OCI-LY1 (cell line): Measurements from ENCODE around the gene SFTPA2.
"Not testable (repeated sequence)": the region's sequence is repeated elsewhere in the genome, so short reads cannot be mapped to it uniquely, and the experiment has no call there.

Source experiments
- H2AFZ ChIP-seq: fragments of 200-600 bp; sonication (generic), shearing (Covaris generic); 2 replicates; pipeline ENCODE4 v1.6.0; 2014; ENCODE audit warnings: antibody characterized with exemption, mild to moderate bottlenecking, low read length
- H3F3A ChIP-seq: fragments of 200-600 bp; sonication (generic), shearing (Covaris generic); 2 replicates; pipeline ENCODE4 v1.6.0; 2014; ENCODE audit warnings: mild to moderate bottlenecking, antibody characterized with exemption, low read length, moderate library complexity; ENCODE audit not compliant: insufficient read depth
- H3K27ac ChIP-seq: fragments of 200-600 bp; sonication (generic); 2 replicates; pipeline ENCODE4 v1.5.1; 2014; ENCODE audit warnings: low read length, mixed run types, mild to moderate bottlenecking, low read depth; ENCODE audit not compliant: poor library complexity, severe bottlenecking
- H3K27me3 ChIP-seq: fragments of 200-600 bp; sonication (generic); 2 replicates; pipeline ENCODE4 v1.6.0; 2014; ENCODE audit warnings: antibody characterized with exemption, mild to moderate bottlenecking, low read length, moderate library complexity; ENCODE audit not compliant: insufficient read depth
- H3K36me3 ChIP-seq: fragments of 200-600 bp; sonication (generic); 2 replicates; pipeline ENCODE4 v1.6.1; 2014; ENCODE audit warnings: mild to moderate bottlenecking, antibody characterized with exemption, low read length, moderate library complexity, mixed read lengths; ENCODE audit not compliant: insufficient read depth
- H3K4me1 ChIP-seq: fragments of 200-600 bp; sonication (generic); 2 replicates; pipeline ENCODE4 v1.5.1; 2014; ENCODE audit warnings: mild to moderate bottlenecking, low read length, moderate library complexity; ENCODE audit not compliant: insufficient read depth, severe bottlenecking
- H3K4me2 ChIP-seq: fragments of 200-600 bp; sonication (generic), shearing (Covaris generic); 2 replicates; pipeline ENCODE4 v1.6.1; 2014; ENCODE audit warnings: low read length
- H3K4me3 ChIP-seq: fragments of 200-600 bp; sonication (generic); 2 replicates; pipeline ENCODE4 v1.5.1; 2014; ENCODE audit warnings: low read length, low read depth, mild to moderate bottlenecking, mixed read lengths; ENCODE audit not compliant: poor library complexity, severe bottlenecking
- H3K79me2 ChIP-seq: fragments of 200-600 bp; shearing (Covaris generic); 2 replicates; pipeline ENCODE4 v1.6.1; 2016; ENCODE audit warnings: mixed run types, low read length, mixed read lengths; ENCODE audit not compliant: insufficient read depth
- H3K9ac ChIP-seq: fragments of 200-600 bp; sonication (generic), shearing (Covaris generic); 2 replicates; pipeline ENCODE4 v1.6.1; 2014; ENCODE audit warnings: mild to moderate bottlenecking, low read length, mixed read lengths
- H3K9me2 ChIP-seq: fragments of 200-600 bp; sonication (generic), shearing (Covaris generic); 2 replicates; pipeline ENCODE4 v1.6.1; 2014; ENCODE audit warnings: low read depth, mild to moderate bottlenecking, low read length, mixed read lengths
- H3K9me3 ChIP-seq: fragments of 200-600 bp; shearing (Covaris generic); 2 replicates; pipeline ENCODE4 v1.6.1; 2014; ENCODE audit warnings: low read length, mixed read lengths
- H4K20me1 ChIP-seq: fragments of 200-600 bp; sonication (generic), shearing (Covaris generic); 2 replicates; pipeline ENCODE4 v1.6.0; 2016; ENCODE audit warnings: mild to moderate bottlenecking, low read length; ENCODE audit not compliant: insufficient read depth
- CTCF ChIP-seq: fragments of 200-600 bp; sonication (generic), shearing (Covaris generic); IDR thresholded peaks from 2 replicates; pipeline ENCODE4 v1.5.1; 2017; ENCODE audit warnings: mild to moderate bottlenecking, antibody characterized with exemption, low read length, moderate library complexity, mixed read lengths
- EZH2 ChIP-seq: fragments of 200-600 bp; sonication (generic), shearing (Covaris generic); IDR thresholded peaks from 2 replicates; pipeline ENCODE4 v1.8.0; 2017; ENCODE audit warnings: borderline replicate concordance, mixed run types, mild to moderate bottlenecking, antibody characterized with exemption, low read length, moderate library complexity, mixed read lengths

SFTPA2 gene

GRCh38 chr10:79604294-79604693 is 44.1 kb upstream of the SFTPA2 start:
- no peaks in the 10 kb centered on the region for H3K27me3 ChIP-seq
- H3K79me2 ChIP-seq: no peaks in the 10 kb centered on the region

DNA sequence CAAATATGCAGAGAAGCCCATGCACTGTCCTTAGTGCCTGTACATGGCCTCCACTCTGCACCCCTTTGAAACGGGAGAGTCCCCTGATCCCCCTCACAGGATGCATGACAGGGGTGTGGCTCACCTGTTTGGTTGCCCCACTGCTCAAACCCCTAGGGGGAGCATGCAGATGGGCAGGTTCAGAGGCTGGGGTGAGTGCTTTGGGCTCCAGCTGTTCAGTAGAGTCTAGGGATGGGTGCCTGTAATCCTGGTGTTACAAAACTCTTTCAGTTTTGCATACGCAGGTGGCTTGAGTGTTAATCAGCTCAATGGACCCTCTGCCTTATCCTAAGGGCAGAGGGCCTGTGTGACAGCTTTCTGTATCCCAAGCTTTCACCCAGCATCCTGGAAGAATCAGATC is 42.7 kb upstream of the SFTPA2 start:
- H3K4me3 ChIP-seq: no peak overlapping the region
- no peak overlapping the region for H3K27ac ChIP-seq
- H2AFZ ChIP-seq: no peak overlapping the region
- TF ChIP-seq EZH2 (no peak), CTCF (no peak)
- no peaks in the 10 kb centered on the region for H3K79me2 ChIP-seq
- H3K9me2 ChIP-seq: no peaks in the 10 kb centered on the region
- no peaks in the 10 kb centered on the region for H4K20me1 ChIP-seq
- H3K4me1 ChIP-seq: no peaks in the 10 kb centered on the region
- no peaks in the 10 kb centered on the region for H3F3A ChIP-seq
- no peaks in the 10 kb centered on the region for H3K36me3 ChIP-seq
- H3K4me2 ChIP-seq: no peak overlapping the region
- 0 out of 2 replicates have a peak, but pooled peaks cover under 1% of the 10 kb centered on the region for H3K9me3 ChIP-seq
- H3K27me3 ChIP-seq: peaks cover 5% of the 10 kb centered on the region; the same call in 1 of the 2 replicates
- H3K9ac ChIP-seq: no peak overlapping the region

More at GRCh38 chr10:79604294-79604693, 44.1 kb upstream of the SFTPA2 start:
- TF ChIP-seq CTCF (no peak), EZH2 (no peak)
- no peak overlapping the region for H3K4me3 ChIP-seq
- H2AFZ ChIP-seq: no peak overlapping the region
- H3K4me2 ChIP-seq: no peak overlapping the region
- no peaks in the 10 kb centered on the region for H3K9me2 ChIP-seq
- H3K9ac ChIP-seq: no peak overlapping the region
- no peaks in the 10 kb centered on the region for H3K4me1 ChIP-seq
- no peaks in the 10 kb centered on the region for H3K9me3 ChIP-seq
- H3F3A ChIP-seq: no peaks in the 10 kb centered on the region
- no peaks in the 10 kb centered on the region for H4K20me1 ChIP-seq
- H3K27ac ChIP-seq: no peak overlapping the region
- no peaks in the 10 kb centered on the region for H3K36me3 ChIP-seq

GRCh38 chr10:79601939-79602338 is 41.7 kb upstream of the SFTPA2 start:
- no peaks in the 10 kb centered on the region for H4K20me1 ChIP-seq
- H3F3A ChIP-seq: no peaks in the 10 kb centered on the region
- H3K36me3 ChIP-seq: no peaks in the 10 kb centered on the region
- no peak overlapping the region for H3K27ac ChIP-seq
- no peak overlapping the region for H3K4me2 ChIP-seq
- H3K4me1 ChIP-seq: no peaks in the 10 kb centered on the region
- no peaks in the 10 kb centered on the region for H3K79me2 ChIP-seq
- no peak overlapping the region for H3K4me3 ChIP-seq
- H3K9me3 ChIP-seq: 0 out of 2 replicates have a peak, but pooled peaks cover 3% of the 10 kb centered on the region
- H3K27me3 ChIP-seq: peaks cover 11% of the 10 kb centered on the region; the same call in 1 of the 2 replicates
- no peak for TF ChIP-seq CTCF
- TF ChIP-seq EZH2: no peak
- no peak overlapping the region for H2AFZ ChIP-seq
- H3K9ac ChIP-seq: no peak overlapping the region
- H3K9me2 ChIP-seq: no peaks in the 10 kb centered on the region

DNA sequence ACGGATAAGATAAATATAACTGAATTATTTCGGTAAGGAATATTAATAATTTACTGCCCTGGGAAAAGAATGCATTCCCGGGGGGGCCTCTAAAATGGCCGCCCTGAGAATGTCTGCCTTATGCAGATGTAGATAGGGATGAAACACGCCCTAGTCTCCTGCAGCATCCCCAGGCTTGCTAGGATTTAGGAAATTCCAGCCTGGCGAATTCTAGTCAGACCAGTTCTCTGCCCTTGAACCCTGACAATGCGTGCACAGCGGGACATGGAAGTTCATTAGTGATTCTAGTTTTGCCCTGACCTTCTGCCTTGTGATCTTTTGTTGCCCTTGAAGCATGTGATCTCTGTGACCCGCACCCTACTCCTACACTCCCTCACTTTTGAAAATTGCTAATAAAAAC is 39.4 kb upstream of the SFTPA2 start:
- H3K4me3 ChIP-seq, H3K9me3 ChIP-seq: not testable (repeated sequence)

More for the DNA sequence above, 39.4 kb upstream of the SFTPA2 start:
- H3K27ac ChIP-seq, H2AFZ ChIP-seq, H3K9ac ChIP-seq, H3K36me3 ChIP-seq, H3K79me2 ChIP-seq, H4K20me1 ChIP-seq, H3K9me2 ChIP-seq, H3F3A ChIP-seq, H3K4me2 ChIP-seq, H3K4me1 ChIP-seq: not testable (repeated sequence)
- peaks cover 11% of the 10 kb centered on the region; the same call in 1 of the 2 replicates for H3K27me3 ChIP-seq
